Right lobe of liver (tissue), 6 donors: Measurements from ENCODE around the gene MAN2B2. TPM values are rescaled to one million over a fixed set of nuclear protein-coding genes. Genes with fewer than 3 reads are reported as not detected.

Experiments
- ATAC-seq, 4 donors: fragments of 200-7000 bp; cut with Tn5 transposase; one replicate each; pipeline ENCODE4 v1.9.1; 2020; ENCODE audit warnings: mild to moderate bottlenecking in 4 of 4, moderate library complexity in 4 of 4
- DNase-seq, 3 donors: peaks; one replicate each; pipeline ENCODE4 v3.0.0-alpha.2; 2020
- H3K27ac ChIP-seq, 3 donors: fragments of 200-600 bp; one replicate each; pipeline ENCODE4 v1.8.0; 2022
- H3K27me3 ChIP-seq, 2 donors: fragments of 200-600 bp; one replicate each; pipeline ENCODE4 v1.8.0; 2022
- H3K36me3 ChIP-seq, 4 donors: fragments of 200-600 bp; sonication (generic) in 1 of 4; one replicate each; pipeline versions ENCODE4 v1.5.1 to v1.8.0; 2017 to 2022; ENCODE audit warnings: control low read depth in 1 of 4
- H3K4me1 ChIP-seq, 4 donors: fragments of 200-600 bp; sonication (generic) in 1 of 4; one replicate each; pipeline versions ENCODE4 v1.5.1 to v1.8.0; 2017 to 2022; ENCODE audit warnings: control low read depth in 1 of 4
- H3K4me3 ChIP-seq, 3 donors: fragments of 200-600 bp; one replicate each; pipeline ENCODE4 v1.8.0; 2022
- H3K9me3 ChIP-seq, 4 donors: fragments of 200-600 bp; sonication (generic) in 1 of 4; one replicate each; pipeline versions ENCODE4 v1.5.1 to v1.8.0; 2017 to 2022; ENCODE audit warnings: control low read depth in 1 of 4
- POLR2A ChIP-seq: fragments of 450-650 bp; IDR thresholded peaks from one replicate; pipeline ENCODE4 v1.6.1; 2017; ENCODE audit warnings: antibody characterized with exemption, mild to moderate bottlenecking
- WGBS: methylation state at CpG from one replicate; pipeline ENCODE4 v1.1.6; 2018; ENCODE audit warnings: low coverage, low lambda C conversion rate; ENCODE audit not compliant: insufficient coverage; ENCODE audit errors: missing lambda C conversion rate; 5-methylcytosine and 5-hydroxymethylcytosine counted together
- intact Hi-C, 2 donors: fragments of 100-400 bp; cut with DNase I; formaldehyde crosslinking; loops; one replicate each; pipeline versions ENCODE4 v1.11.2 to v1.14.1; 2022
- total RNA-seq, 6 experiments: library from RNA; depleted of rRNA in 2 of 6; stranded (reverse); fragments of >200 nt in 2 of 6; fragmentation: NEBNext Ultra II Directional in 3 of 6; extraction: Animal tissue kit (Norgen Biotek cat#: 25700) in 3 of 6; gene quantifications; one replicate each; pipeline versions ENCODE4 v1.1.0 to v1.2.4, GENCODE V29; 2016 to 2023
- TF ChIP-seq, protein P1 (sequence below), 4 donors: fragments of 200-600 bp in 3 of 4; fragments of 450-650 bp in 1 of 4; IDR thresholded peaks; one replicate each; pipeline versions ENCODE4 v1.5.1 to v1.8.0; 2016 to 2022; ENCODE audit warnings: antibody characterized with exemption in 4 of 4, mild to moderate bottlenecking in 2 of 4
- donor health status: DM: no; HTN: yes; CAD: no.
- donor health status: DM: no; HTN: no; CAD: no.
- donor health status: DM: no; HTN: no; CAD: no.
- donor health status: DM: no; HTN: yes; CAD: no.
- donor health status: DM: no; HTN: yes; CAD: no.

The MAN2B2 gene
- total RNA-seq, 6 experiments from 2014 or later: 22.3 to 34.1 (median 27.5) TPM

DNA sequence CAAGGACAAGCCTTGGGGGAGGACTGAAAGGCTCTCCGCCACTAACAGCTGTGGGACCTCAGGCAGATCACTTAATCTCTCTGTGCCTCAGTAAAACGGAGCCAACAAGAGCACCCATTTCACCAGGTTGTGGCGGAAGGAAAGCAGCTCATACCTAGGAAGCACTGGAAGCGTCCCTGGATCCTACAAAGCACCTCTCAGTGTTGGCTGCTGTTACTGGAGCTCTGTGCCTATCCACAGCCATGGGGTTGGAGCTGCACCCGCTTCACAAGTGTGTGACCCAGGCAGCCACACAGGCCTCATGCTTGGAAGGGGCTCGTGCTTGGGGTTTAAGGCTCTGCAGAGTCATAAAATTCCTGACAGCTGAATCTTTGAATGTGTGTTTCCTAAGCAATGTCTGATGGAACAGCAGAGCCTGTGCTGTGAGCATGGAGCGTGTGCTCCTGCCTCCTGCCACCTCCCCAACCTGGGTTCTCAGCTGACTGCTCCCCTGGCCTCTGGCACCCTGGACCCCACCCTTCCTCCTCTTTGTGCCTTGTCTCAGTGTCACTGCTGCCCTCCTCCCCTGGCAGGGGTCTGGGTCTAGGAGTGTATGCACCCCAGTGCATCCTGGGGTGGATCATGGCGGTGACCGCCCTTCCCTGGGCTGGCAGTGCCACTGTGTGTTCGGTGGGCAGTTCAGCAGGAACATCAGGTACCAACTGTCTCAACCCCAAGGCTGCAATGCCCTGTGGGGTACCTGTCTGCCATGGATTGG is 14.4 kb upstream of the MAN2B2 start:
- Histone ChIP-seq H3K27ac (no peak overlapping the region), H3K4me3 (no peak overlapping the region), H3K27me3 (peaks cover 6 to 8% of the 10 kb centered on the region in 2 donors), H3K9me3 (no peaks in the 10 kb centered on the region), H3K4me1 (peaks cover 0 to 10% (median 0%) of the 10 kb centered on the region in 4 donors), H3K36me3 (no peaks in the 10 kb centered on the region)
- ATAC-seq (no peak), DNase-seq (peak in 1 of 3 donors; percentile 26)
- 32% methylated on average over 4 of the region's 10 CpGs for WGBS
- TF ChIP-seq POLR2A: no peak
- TF ChIP-seq, protein P1, sequence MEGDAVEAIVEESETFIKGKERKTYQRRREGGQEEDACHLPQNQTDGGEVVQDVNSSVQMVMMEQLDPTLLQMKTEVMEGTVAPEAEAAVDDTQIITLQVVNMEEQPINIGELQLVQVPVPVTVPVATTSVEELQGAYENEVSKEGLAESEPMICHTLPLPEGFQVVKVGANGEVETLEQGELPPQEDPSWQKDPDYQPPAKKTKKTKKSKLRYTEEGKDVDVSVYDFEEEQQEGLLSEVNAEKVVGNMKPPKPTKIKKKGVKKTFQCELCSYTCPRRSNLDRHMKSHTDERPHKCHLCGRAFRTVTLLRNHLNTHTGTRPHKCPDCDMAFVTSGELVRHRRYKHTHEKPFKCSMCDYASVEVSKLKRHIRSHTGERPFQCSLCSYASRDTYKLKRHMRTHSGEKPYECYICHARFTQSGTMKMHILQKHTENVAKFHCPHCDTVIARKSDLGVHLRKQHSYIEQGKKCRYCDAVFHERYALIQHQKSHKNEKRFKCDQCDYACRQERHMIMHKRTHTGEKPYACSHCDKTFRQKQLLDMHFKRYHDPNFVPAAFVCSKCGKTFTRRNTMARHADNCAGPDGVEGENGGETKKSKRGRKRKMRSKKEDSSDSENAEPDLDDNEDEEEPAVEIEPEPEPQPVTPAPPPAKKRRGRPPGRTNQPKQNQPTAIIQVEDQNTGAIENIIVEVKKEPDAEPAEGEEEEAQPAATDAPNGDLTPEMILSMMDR (IDR thresholded peaks at IDR 0.05): no peak
- intact Hi-C loops: no loop called here

DNA sequence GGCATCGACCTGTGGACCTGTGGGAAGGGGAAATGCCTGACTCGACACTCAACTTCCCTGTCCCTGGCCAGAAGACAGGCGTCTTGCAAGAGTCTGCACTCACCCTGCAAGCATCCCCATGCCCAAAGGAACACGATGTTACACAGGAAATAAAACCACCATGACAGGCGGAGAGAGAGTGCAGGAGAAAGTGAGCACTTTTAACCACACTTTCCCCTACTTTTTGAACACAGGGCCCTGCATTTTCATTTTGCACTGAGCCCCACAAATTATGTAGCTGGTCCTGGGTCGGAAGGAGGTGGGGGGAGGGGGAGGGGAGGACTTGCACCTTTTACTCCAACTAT is 13.8 kb upstream of the MAN2B2 start:
- Histone ChIP-seq H3K4me3 (no peak overlapping the region), H3K27me3 (peaks cover 6 to 8% of the 10 kb centered on the region in 2 donors), H3K4me1 (peaks cover 0 to 10% (median 0%) of the 10 kb centered on the region in 4 donors), H3K9me3 (no peaks in the 10 kb centered on the region), H3K36me3 (no peaks in the 10 kb centered on the region), H3K27ac (no peak overlapping the region)
- intact Hi-C loops: no loop called here
- WGBS: 22% methylated on average over 4 of the region's 6 CpGs
- no peak for TF ChIP-seq POLR2A
- TF ChIP-seq, protein P1 (IDR thresholded peaks at IDR 0.05): no peak
- no peak for DNase-seq
- no peak for ATAC-seq

DNA sequence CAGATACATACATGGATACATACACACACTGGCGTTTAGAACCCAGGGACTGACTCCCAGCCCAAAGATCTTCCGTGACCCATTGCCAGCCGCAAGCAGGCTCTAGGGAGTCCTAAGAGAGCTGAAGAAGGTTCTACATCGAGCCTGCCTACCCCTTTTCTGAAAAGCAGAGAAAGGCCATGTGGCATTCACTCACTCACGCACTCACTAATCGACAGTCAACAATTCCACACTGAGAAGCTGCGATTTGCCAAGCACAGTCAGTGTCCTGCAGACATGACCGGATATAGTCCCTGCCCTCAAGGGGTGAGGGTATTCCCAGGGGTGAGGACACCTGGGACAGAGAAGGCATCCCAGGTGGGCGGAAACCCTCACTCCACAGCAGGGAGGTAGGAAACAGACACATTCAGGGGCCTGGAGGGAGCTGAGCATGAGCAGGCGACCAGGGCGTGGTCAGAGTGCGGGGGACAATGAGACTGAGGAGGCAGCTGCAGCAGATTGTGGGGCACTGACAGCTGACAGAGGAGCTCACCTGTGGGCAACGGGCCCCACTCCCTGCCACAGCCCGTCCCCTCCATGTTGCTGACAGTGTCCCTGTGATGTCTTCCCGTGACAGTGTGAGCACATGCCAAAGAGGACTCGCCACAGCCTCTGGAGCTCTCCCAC is 13.2 kb upstream of the MAN2B2 start:
- Histone ChIP-seq H3K4me3 (no peak overlapping the region), H3K27me3 (peaks cover 6 to 8% of the 10 kb centered on the region in 2 donors), H3K36me3 (no peaks in the 10 kb centered on the region), H3K27ac (no peak overlapping the region), H3K9me3 (no peaks in the 10 kb centered on the region), H3K4me1 (peaks cover 0 to 10% (median 0%) of the 10 kb centered on the region in 4 donors)
- intact Hi-C loops: no loop called here
- 55% methylated on average over 7 of the region's 16 CpGs for WGBS
- ATAC-seq (no peak), DNase-seq (no peak)
- TF ChIP-seq POLR2A: no peak
- TF ChIP-seq, protein P1 (IDR thresholded peaks at IDR 0.05): no peak

DNA sequence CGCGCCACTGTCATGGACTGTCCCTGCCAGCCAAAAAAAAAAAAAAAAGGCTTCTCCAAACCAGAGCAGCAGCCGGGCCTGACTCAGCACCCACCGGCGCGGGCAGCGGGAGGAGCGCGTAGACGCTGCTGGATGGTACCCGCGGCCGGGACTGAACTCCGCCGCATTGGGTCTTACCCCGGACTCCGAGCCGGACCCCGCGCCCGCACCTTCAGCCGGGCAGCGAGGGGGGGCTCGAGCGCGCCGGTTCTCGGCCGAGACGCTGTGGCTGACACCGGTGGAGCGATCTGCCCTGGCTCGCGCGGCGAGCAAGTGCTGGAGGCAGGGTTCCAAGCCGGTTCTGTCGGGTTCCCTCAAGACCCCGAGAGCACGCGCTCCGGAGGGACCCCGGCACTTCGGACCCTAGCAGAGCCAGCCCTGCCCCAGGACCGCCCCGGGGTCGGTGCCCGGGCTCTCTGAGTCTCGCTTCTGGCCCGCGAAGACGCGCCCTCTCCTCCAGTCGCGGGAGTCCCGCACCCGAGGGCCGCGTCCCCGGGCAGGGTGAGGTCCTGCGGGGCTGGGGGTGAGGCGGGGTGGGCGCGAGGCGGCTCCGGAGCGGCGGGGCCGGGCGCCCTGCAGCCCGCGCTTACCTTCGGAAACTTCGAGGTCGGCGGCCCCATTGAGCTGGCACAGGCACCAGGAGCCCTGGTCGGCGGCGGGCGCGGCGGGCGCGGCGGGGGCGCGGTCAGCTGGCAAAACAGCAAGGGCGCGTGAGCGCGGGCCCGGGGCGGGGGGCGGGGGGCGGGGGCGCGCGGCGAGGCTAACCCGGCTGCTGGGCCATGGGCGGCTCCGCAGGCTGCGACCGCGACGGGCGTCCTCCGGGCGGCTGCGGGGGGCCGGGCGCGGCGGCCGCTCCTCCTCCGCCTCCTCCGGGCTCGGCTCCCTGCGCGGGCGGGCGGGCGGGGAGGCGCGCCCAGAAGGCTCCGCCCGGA is 11.8 kb upstream of the MAN2B2 start:
- Histone ChIP-seq H3K4me1 (peaks cover 0 to 10% (median 0%) of the 10 kb centered on the region in 4 donors), H3K9me3 (no peaks in the 10 kb centered on the region), H3K27me3 (peaks cover 6 to 8% of the 10 kb centered on the region in 2 donors), H3K36me3 (no peaks in the 10 kb centered on the region), H3K27ac (no peak overlapping the region), H3K4me3 (peak overlapping the region in 2 of 3 donors; percentile 11 to 27)
- TF ChIP-seq, protein P1 (IDR thresholded peaks at IDR 0.05): no peak
- no peak for TF ChIP-seq POLR2A
- intact Hi-C loops: no loop called here
- ATAC-seq (peak; percentile 11 to 46 (median 34)), DNase-seq (no peak)
- WGBS: no CpG with 5 or more reads among the region's 127 CpGs
